SU-DHL-6 (cell line): ENCODE data around the gene OR6K3.

Source experiments
- H2AFZ ChIP-seq: fragments of 200-600 bp; sonication (generic); 2 replicates; pipeline ENCODE4 v1.6.1; 2014; ENCODE audit warnings: low read depth, mild to moderate bottlenecking, moderate library complexity, mixed read lengths, antibody characterized with exemption, low read length; ENCODE audit not compliant: severe bottlenecking
- H3F3A ChIP-seq: fragments of 200-600 bp; shearing (Covaris generic); 2 replicates; pipeline ENCODE4 v1.6.0; 2016; ENCODE audit warnings: antibody characterized with exemption, mild to moderate bottlenecking; ENCODE audit not compliant: insufficient read depth
- H3K27ac ChIP-seq: fragments of 200-600 bp; sonication (generic); 2 replicates; pipeline ENCODE4 v1.5.1; 2016; ENCODE audit warnings: low read depth, mild to moderate bottlenecking, low read length, moderate library complexity, mixed read lengths
- H3K27me3 ChIP-seq: fragments of 200-600 bp; sonication (generic), shearing (Covaris generic); 2 replicates; pipeline ENCODE4 v1.6.0; 2014; ENCODE audit warnings: mild to moderate bottlenecking, low read length
- H3K36me3 ChIP-seq: fragments of 200-600 bp; sonication (generic); 2 replicates; pipeline ENCODE4 v1.6.1; 2014; ENCODE audit warnings: mild to moderate bottlenecking, low read length, mixed read lengths
- H3K4me2 ChIP-seq: fragments of 300-600, 200-600 bp; shearing (Covaris generic), sonication (generic); 2 replicates; pipeline ENCODE4 v1.6.0; 2014; ENCODE audit warnings: low read length, low read depth, mild to moderate bottlenecking; ENCODE audit not compliant: poor library complexity, severe bottlenecking
- H3K4me3 ChIP-seq: fragments of 200-600 bp; sonication (generic); 2 replicates; pipeline ENCODE4 v1.5.1; 2014; ENCODE audit warnings: antibody characterized with exemption, low read length, mild to moderate bottlenecking, mixed read lengths; ENCODE audit not compliant: insufficient read depth, poor library complexity, severe bottlenecking
- H3K79me2 ChIP-seq: fragments of 200-600 bp; sonication (generic); 2 replicates; pipeline ENCODE4 v1.6.1; 2014; ENCODE audit warnings: mild to moderate bottlenecking, low read length, moderate library complexity; ENCODE audit not compliant: insufficient read depth
- H3K9ac ChIP-seq: fragments of 200-600 bp; sonication (generic); 2 replicates; pipeline ENCODE4 v1.7.0; 2014; ENCODE audit warnings: mild to moderate bottlenecking, low read length
- H3K9me2 ChIP-seq: fragments of 200-600 bp; sonication (generic); replicated peaks from 2 replicates; pipeline ENCODE4 v1.6.1; 2014; ENCODE audit warnings: low read length; ENCODE audit not compliant: insufficient read depth
- H3K9me3 ChIP-seq: fragments of 200-600 bp; sonication (generic); 2 replicates; pipeline ENCODE4 v1.6.1; 2014; ENCODE audit warnings: low read length, mixed read lengths; ENCODE audit not compliant: insufficient read depth
- H4K20me1 ChIP-seq: fragments of 200-600 bp; sonication (generic); 2 replicates; pipeline ENCODE4 v1.6.1; 2014; ENCODE audit warnings: low read depth, mild to moderate bottlenecking, antibody characterized with exemption, low read length, moderate library complexity, mixed read lengths
- EZH2phosphoT487 ChIP-seq: fragments of 200-600 bp; sonication (generic), shearing (Covaris generic); conservative IDR thresholded peaks from 2 replicates; pipeline ENCODE4 v1.6.1; 2018; ENCODE audit warnings: mild to moderate bottlenecking, antibody characterized with exemption, low read length, moderate library complexity, mixed read lengths
- TF ChIP-seq, protein P1 (sequence below): fragments of 200-600 bp; sonication (generic); IDR thresholded peaks from one replicate; pipeline ENCODE4 v1.5.1; 2017; ENCODE audit warnings: antibody characterized with exemption, mild to moderate bottlenecking, low read length, moderate library complexity; ENCODE audit not compliant: insufficient read depth, poor library complexity, severe bottlenecking

OR6K3 gene

DNA sequence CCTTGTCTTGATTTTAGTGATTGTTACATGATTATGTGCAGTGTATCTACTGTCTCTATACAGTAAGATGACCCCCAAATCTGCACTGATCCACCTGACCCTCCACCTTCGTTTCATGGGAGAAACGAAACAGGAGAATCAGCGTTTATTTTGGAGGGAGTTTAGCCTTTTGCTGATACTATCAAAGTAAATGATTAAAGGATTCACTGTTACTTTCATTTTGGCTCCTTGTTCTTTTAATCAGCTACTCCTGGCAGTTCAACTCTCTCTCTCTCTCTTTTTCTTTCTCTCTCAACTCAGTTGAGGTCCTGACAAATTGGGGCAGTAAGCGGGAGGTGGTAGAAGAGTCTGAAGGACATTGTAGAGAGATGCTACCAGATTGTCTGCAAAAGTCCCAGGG is 9.9 kb upstream of the OR6K3 start:
- Histone ChIP-seq H3K36me3 (no peaks in the 10 kb centered on the region), H3K79me2 (no peaks in the 10 kb centered on the region), H3F3A (no peaks in the 10 kb centered on the region), H3K9ac (no peak overlapping the region), H3K4me3 (no peak overlapping the region), H3K27me3 (no peaks in the 10 kb centered on the region), H3K27ac (no peak overlapping the region), H4K20me1 (no peaks in the 10 kb centered on the region), H3K4me2 (no peak overlapping the region), H3K9me3 (no peaks in the 10 kb centered on the region), H3K9me2 (no peaks in the 10 kb centered on the region), H2AFZ (no peak overlapping the region)
- no peak for TF ChIP-seq EZH2phosphoT487
- TF ChIP-seq, protein P1, sequence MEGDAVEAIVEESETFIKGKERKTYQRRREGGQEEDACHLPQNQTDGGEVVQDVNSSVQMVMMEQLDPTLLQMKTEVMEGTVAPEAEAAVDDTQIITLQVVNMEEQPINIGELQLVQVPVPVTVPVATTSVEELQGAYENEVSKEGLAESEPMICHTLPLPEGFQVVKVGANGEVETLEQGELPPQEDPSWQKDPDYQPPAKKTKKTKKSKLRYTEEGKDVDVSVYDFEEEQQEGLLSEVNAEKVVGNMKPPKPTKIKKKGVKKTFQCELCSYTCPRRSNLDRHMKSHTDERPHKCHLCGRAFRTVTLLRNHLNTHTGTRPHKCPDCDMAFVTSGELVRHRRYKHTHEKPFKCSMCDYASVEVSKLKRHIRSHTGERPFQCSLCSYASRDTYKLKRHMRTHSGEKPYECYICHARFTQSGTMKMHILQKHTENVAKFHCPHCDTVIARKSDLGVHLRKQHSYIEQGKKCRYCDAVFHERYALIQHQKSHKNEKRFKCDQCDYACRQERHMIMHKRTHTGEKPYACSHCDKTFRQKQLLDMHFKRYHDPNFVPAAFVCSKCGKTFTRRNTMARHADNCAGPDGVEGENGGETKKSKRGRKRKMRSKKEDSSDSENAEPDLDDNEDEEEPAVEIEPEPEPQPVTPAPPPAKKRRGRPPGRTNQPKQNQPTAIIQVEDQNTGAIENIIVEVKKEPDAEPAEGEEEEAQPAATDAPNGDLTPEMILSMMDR: no peak

DNA sequence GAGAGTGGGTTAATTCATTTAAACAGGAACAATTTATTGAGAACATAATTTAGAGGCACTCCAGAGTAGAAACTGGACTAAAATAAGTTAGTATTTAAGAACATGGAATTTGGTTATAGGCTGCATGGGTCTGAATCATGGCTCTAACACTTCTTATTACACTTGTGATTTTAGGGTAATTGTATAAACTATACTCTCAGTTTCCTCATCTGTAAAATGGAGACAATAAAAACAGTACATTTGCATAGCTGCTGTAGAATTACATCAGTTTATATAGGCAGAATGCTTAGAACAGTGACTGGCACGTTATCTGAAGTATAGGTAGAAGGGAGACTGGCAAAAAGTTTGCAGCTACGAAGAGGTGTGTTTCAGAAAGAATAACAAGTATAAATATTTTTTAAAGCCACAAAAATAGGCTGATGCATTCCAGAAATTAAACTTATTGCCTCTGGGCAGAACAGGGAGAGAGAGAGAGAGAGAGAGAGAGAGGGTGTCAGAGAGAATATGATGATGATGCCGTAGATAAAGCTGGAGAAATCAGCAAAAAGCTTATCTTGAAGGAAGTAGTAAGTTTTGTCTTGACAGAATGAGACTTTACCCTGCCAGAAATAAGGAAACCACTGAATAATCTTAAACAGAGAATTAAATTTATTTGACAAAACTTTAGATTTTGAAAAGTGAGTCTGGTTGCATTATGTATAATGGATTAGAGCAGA is 8.1 kb upstream of the OR6K3 start:
- H3K36me3 ChIP-seq: no peaks in the 10 kb centered on the region
- H3K9me3 ChIP-seq: no peaks in the 10 kb centered on the region
- no peak overlapping the region for H3K4me3 ChIP-seq
- H3K9ac ChIP-seq: no peak overlapping the region
- no peaks in the 10 kb centered on the region for H3K79me2 ChIP-seq
- H3K4me2 ChIP-seq: no peak overlapping the region
- H3K27me3 ChIP-seq: no peaks in the 10 kb centered on the region
- H2AFZ ChIP-seq: no peak overlapping the region
- H3K27ac ChIP-seq: no peak overlapping the region
- H4K20me1 ChIP-seq: no peaks in the 10 kb centered on the region
- TF ChIP-seq, protein P1: no peak
- TF ChIP-seq EZH2phosphoT487: no peak
- no peaks in the 10 kb centered on the region for H3K9me2 ChIP-seq
- H3F3A ChIP-seq: no peaks in the 10 kb centered on the region

DNA sequence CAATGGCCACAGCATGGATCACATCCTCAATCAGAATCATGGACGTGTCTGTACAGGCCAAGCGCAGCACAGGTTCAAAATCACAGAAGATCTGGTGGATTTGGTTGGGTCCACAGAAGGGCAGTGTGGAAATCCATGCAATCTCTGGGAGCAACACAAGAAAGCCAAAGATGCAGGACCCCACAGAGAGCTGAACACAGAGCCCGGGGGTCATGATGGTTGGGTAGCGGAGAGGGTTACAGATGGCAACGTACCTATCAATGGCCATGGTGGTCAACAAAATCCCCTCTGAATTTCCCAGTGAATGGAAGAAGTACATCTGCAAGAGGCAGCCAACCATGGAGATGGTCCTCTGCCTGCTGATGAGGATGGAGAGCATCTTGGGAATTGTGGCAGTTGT is 3.9 kb upstream of the OR6K3 start:
- no peaks in the 10 kb centered on the region for H3K9me3 ChIP-seq
- no peak overlapping the region for H3K27ac ChIP-seq
- TF ChIP-seq, protein P1: no peak
- TF ChIP-seq EZH2phosphoT487: no peak
- H3K27me3 ChIP-seq: no peaks in the 10 kb centered on the region
- no peak overlapping the region for H3K4me2 ChIP-seq
- H3K9me2 ChIP-seq: no peaks in the 10 kb centered on the region
- H4K20me1 ChIP-seq: no peaks in the 10 kb centered on the region
- H3F3A ChIP-seq: no peaks in the 10 kb centered on the region
- H3K9ac ChIP-seq: no peak overlapping the region
- H2AFZ ChIP-seq: no peak overlapping the region
- H3K36me3 ChIP-seq: no peaks in the 10 kb centered on the region
- H3K4me3 ChIP-seq: no peak overlapping the region
- H3K79me2 ChIP-seq: no peaks in the 10 kb centered on the region
